IMR-90 (cell line): ENCODE results near the gene GOLGA6A. TPM values are rescaled to one million over a fixed set of nuclear protein-coding genes. Genes with fewer than 3 reads are reported as not detected.

ENCODE experiments used
- ATAC-seq: fragments of 200-7000 bp; cut with Tn5 transposase; 2 replicates; pipeline ENCODE4 v1.9.1; 2020; ENCODE audit warnings: low read depth, mild to moderate bottlenecking, moderate library complexity
- BruUV-seq: library from RNA; stranded (reverse); fragments of 400-500 nt; replicated peaks from 2 replicates; lab custom pipeline; 2021; lab: Mats Ljungman, UMichigan
- CTCF ChIA-PET: fragments of 300-600 bp; formaldehyde crosslinking; extraction: SDS; loops from one replicate; lab custom pipeline; 2021; ENCODE audit warnings: antibody characterized with exemption; lab: Yijun Ruan, JAX
- POLR2A ChIA-PET: fragments of 300-600 bp; sonication (Branson Sonifier 250); formaldehyde crosslinking; loops from one replicate; lab custom pipeline; 2022; ENCODE audit warnings: antibody characterized with exemption; ENCODE audit not compliant: unreplicated experiment; lab: Charles Lee
- DNase-seq: peaks from one replicate; pipeline ENCODE4 v3.0.0; 2013
- H2AFZ ChIP-seq: replicated peaks from 2 replicates; pipeline ENCODE3; 2013; ENCODE audit warnings: low read length, mild to moderate bottlenecking; ENCODE audit not compliant: poor library complexity
- H2AK5ac ChIP-seq: 2 replicates; pipeline ENCODE4 v1.6.1; 2013; ENCODE audit warnings: low read depth, low read length, inconsistent platforms
- H2AK9ac ChIP-seq: replicated peaks from 2 replicates; pipeline ENCODE3; 2013; ENCODE audit warnings: mild to moderate bottlenecking, low read depth, low read length, moderate library complexity; ENCODE audit not compliant: poor library complexity
- H2BK120ac ChIP-seq: 2 replicates; pipeline ENCODE4 v1.6.1; 2013; ENCODE audit warnings: low read depth, low read length, inconsistent platforms
- H2BK15ac ChIP-seq: 3 replicates; pipeline ENCODE4 v1.6.1; 2013; ENCODE audit warnings: low read depth, low read length, inconsistent platforms
- H2BK20ac ChIP-seq: 2 replicates; pipeline ENCODE4 v1.6.1; 2013; ENCODE audit warnings: low read depth, mild to moderate bottlenecking, inconsistent platforms, low read length, moderate library complexity
- H2BK5ac ChIP-seq: 2 replicates; pipeline ENCODE4 v1.6.1; 2013; ENCODE audit warnings: mild to moderate bottlenecking, low read depth, low read length, inconsistent platforms; ENCODE audit not compliant: poor library complexity, severe bottlenecking
- H3K14ac ChIP-seq: replicated peaks from 2 replicates; pipeline ENCODE4 v1.6.1; 2013; ENCODE audit warnings: low read depth, low read length, inconsistent platforms
- H3K18ac ChIP-seq: 2 replicates; pipeline ENCODE4 v1.6.1; 2013; ENCODE audit warnings: low read depth, low read length, control low read depth
- H3K23ac ChIP-seq: 2 replicates; pipeline ENCODE4 v1.6.1; 2013; ENCODE audit warnings: low read depth, low read length, inconsistent platforms
- H3K27ac ChIP-seq: 2 replicates; pipeline ENCODE4 v1.5.1; 2013; ENCODE audit warnings: mild to moderate bottlenecking, control low read depth, low read length; ENCODE audit not compliant: insufficient read depth
- H3K27me3 ChIP-seq: 2 replicates; pipeline ENCODE4 v1.6.1; 2013; ENCODE audit warnings: low read length; ENCODE audit not compliant: control insufficient read depth, insufficient read depth
- H3K36me3 ChIP-seq: 2 replicates; pipeline ENCODE4 v1.6.1; 2013; ENCODE audit warnings: low read length, mixed read lengths; ENCODE audit not compliant: control insufficient read depth, insufficient read depth
- H3K4ac ChIP-seq: 2 replicates; pipeline ENCODE4 v1.6.1; 2013; ENCODE audit warnings: low read depth, low read length, inconsistent platforms
- H3K4me1 ChIP-seq: 2 replicates; pipeline ENCODE4 v1.6.1; 2013; ENCODE audit warnings: low read length, mixed read lengths; ENCODE audit not compliant: control insufficient read depth, insufficient read depth
- H3K4me2 ChIP-seq: 2 replicates; pipeline ENCODE4 v1.6.1; 2013; ENCODE audit warnings: low read depth, mild to moderate bottlenecking, control low read depth, low read length, moderate library complexity
- H3K4me3 ChIP-seq: 2 replicates; pipeline ENCODE4 v1.5.1; 2013; ENCODE audit warnings: low read depth, mild to moderate bottlenecking, control low read depth, low read length, moderate library complexity; ENCODE audit not compliant: insufficient read depth
- H3K56ac ChIP-seq: 2 replicates; pipeline ENCODE4 v1.6.1; 2013; ENCODE audit warnings: low read length, inconsistent platforms; ENCODE audit not compliant: insufficient read depth; ENCODE audit errors: extremely low read depth
- H3K79me1 ChIP-seq, 2 experiments: 2 replicates each; pipeline ENCODE4 v1.6.1; 2013; ENCODE audit warnings: low read length in 2 of 2, inconsistent platforms in 1 of 2, low read depth in 1 of 2
- H3K9ac ChIP-seq: 2 replicates; pipeline ENCODE4 v1.6.1; 2013; ENCODE audit warnings: low read depth, low read length, control low read depth
- H3K9me1 ChIP-seq: 2 replicates; pipeline ENCODE4 v1.6.1; 2013; ENCODE audit warnings: low read length, inconsistent platforms; ENCODE audit not compliant: insufficient read depth
- H3K9me3 ChIP-seq: 2 replicates; pipeline ENCODE4 v1.6.1; 2013; ENCODE audit warnings: low read length; ENCODE audit not compliant: control insufficient read depth, insufficient read depth
- H4K20me1 ChIP-seq: 2 replicates; pipeline ENCODE4 v1.6.1; 2013; ENCODE audit warnings: low read length, inconsistent platforms; ENCODE audit not compliant: insufficient read depth
- H4K5ac ChIP-seq: 2 replicates; pipeline ENCODE4 v1.6.1; 2013; ENCODE audit warnings: mild to moderate bottlenecking, low read depth, low read length, control low read depth
- H4K8ac ChIP-seq, 2 experiments: 2 replicates each; pipeline ENCODE4 v1.6.1; 2013; ENCODE audit warnings: low read depth in 2 of 2, low read length in 2 of 2, control low read depth in 1 of 2, inconsistent platforms in 1 of 2
- H4K91ac ChIP-seq: 2 replicates; pipeline ENCODE4 v1.6.1; 2013; ENCODE audit warnings: low read depth, low read length, inconsistent platforms; ENCODE audit not compliant: insufficient read depth
- BHLHE40 ChIP-seq: fragments of 150-350 bp; IDR thresholded peaks from 2 replicates; pipeline ENCODE4 v1.6.1; 2016; ENCODE audit warnings: mild to moderate bottlenecking, low read depth, low read length
- CEBPB ChIP-seq: IDR thresholded peaks from 2 replicates; pipeline ENCODE4 v1.6.1; 2012; ENCODE audit warnings: low read depth, low read length, improper control_type of control experiment
- CHD1 ChIP-seq: IDR thresholded peaks from 2 replicates; pipeline ENCODE4 v1.6.1; 2012; ENCODE audit warnings: low read depth, low read length, improper control_type of control experiment
- CTCF ChIP-seq: conservative IDR thresholded peaks from 2 replicates; pipeline ENCODE4 v1.5.1; 2012; ENCODE audit warnings: mild to moderate bottlenecking, low read depth, low read length, improper control_type of control experiment
- FOS ChIP-seq: fragments of 150-350 bp; IDR thresholded peaks from 2 replicates; pipeline ENCODE4 v1.6.1; 2016; ENCODE audit warnings: low read depth, low read length
- MAFK ChIP-seq: IDR thresholded peaks from 2 replicates; pipeline ENCODE4 v1.6.1; 2012; ENCODE audit warnings: low read depth, low read length, improper control_type of control experiment
- MAZ ChIP-seq: IDR thresholded peaks from 2 replicates; pipeline ENCODE4 v1.6.1; 2012; ENCODE audit warnings: low read depth, mild to moderate bottlenecking, low read length, improper control_type of control experiment, moderate library complexity, borderline replicate concordance
- MXI1 ChIP-seq: IDR thresholded peaks from 2 replicates; pipeline ENCODE4 v1.6.1; 2012; ENCODE audit warnings: low read depth, mild to moderate bottlenecking, low read length, moderate library complexity, borderline replicate concordance
- NFE2L2 ChIP-seq: fragments of 150-350 bp; IDR thresholded peaks from 2 replicates; pipeline ENCODE4 v1.6.1; 2016; ENCODE audit warnings: low read depth, mild to moderate bottlenecking, low read length
- POLR2A ChIP-seq: IDR thresholded peaks from 2 replicates; pipeline ENCODE4 v1.6.1; 2012; ENCODE audit warnings: mild to moderate bottlenecking, low read depth, low read length
- RAD21 ChIP-seq: IDR thresholded peaks from 2 replicates; pipeline ENCODE4 v1.6.1; 2012; ENCODE audit warnings: low read length, improper control_type of control experiment
- RCOR1 ChIP-seq: IDR thresholded peaks from 2 replicates; pipeline ENCODE4 v1.6.1; 2012; ENCODE audit warnings: mild to moderate bottlenecking, low read length, improper control_type of control experiment; ENCODE audit not compliant: insufficient replicate concordance
- RFX5 ChIP-seq: IDR thresholded peaks from 2 replicates; pipeline ENCODE4 v1.8.0; 2012; ENCODE audit warnings: low read depth, mild to moderate bottlenecking, low read length, moderate library complexity
- SMC3 ChIP-seq: fragments of 150-350 bp; IDR thresholded peaks from 2 replicates; pipeline ENCODE4 v1.6.1; 2016; ENCODE audit warnings: low read depth, mild to moderate bottlenecking, antibody characterized with exemption, low read length, moderate library complexity
- USF2 ChIP-seq: fragments of 150-350 bp; IDR thresholded peaks from 2 replicates; pipeline ENCODE4 v1.6.1; 2017; ENCODE audit warnings: mild to moderate bottlenecking, antibody characterized with exemption, low read length, low read depth
- WGBS, 2 experiments: methylation state at CpG; one replicate each; pipeline versions ENCODE4 v1.1.5 to v1.1.7; 2013; ENCODE audit warnings: missing lambda C conversion rate in 2 of 2; ENCODE audit not compliant: insufficient read length in 1 of 2; ENCODE audit errors: extremely low coverage in 2 of 2; 5-methylcytosine and 5-hydroxymethylcytosine counted together
- dilution Hi-C: fragments of 300-500 bp; cut with HindIII; formaldehyde crosslinking; loops from one replicate; pipeline ENCODE4 v1.14.3; 2018; ENCODE audit warnings: low sequenced_read_pairs; ENCODE audit not compliant: unreplicated experiment
- in situ Hi-C: fragments of 300-500 bp; cut with MboI; formaldehyde crosslinking; loops from 3 replicates; pipeline ENCODE4 v1.14.3; 2019; ENCODE audit warnings: low sequenced_read_pairs, inconsistent platforms, mixed read lengths
- intact Hi-C: fragments of 100-400 bp; cut with micrococcal nuclease; formaldehyde crosslinking; loops from 2 replicates; pipeline ENCODE4 v1.10.0; 2022
- polyA plus RNA-seq, 3 experiments: library from polyadenylated mRNA; depleted of rRNA; stranded (reverse); fragments of >200 nt; gene quantifications; 2 replicates each; pipeline ENCODE4 v1.2.3, GENCODE V29; 2012; ENCODE audit warnings: low replicate concordance in 1 of 3
- total RNA-seq: library from RNA; depleted of rRNA; stranded (reverse); fragments of >200 nt; gene quantifications from 2 replicates; pipeline ENCODE4 v1.2.3, GENCODE V29; 2012
- TF ChIP-seq, protein P1 (sequence below): fragments of 150-350 bp; IDR thresholded peaks from 2 replicates; pipeline ENCODE4 v1.6.1; 2016; ENCODE audit warnings: low read depth, mild to moderate bottlenecking, low read length, moderate library complexity, borderline replicate concordance

GOLGA6A gene
- total and polyA plus RNA-seq, 2 of the 4 experiments (the other 2 are of a cell fraction) = not detected

- Histone ChIP-seq H2AK5ac (no peak overlapping the region), H3K4me3 (no peak overlapping the region), H4K8ac (no peak overlapping the region), H2BK120ac (no peak overlapping the region), H2AK9ac (no peak overlapping the region), H3K27ac (no peak overlapping the region), H3K14ac (no peak overlapping the region), H3K4me2 (no peak overlapping the region), H4K20me1 (no peaks in the 10 kb centered on the region), H2AFZ (no peak overlapping the region), H3K9me3 (no peaks in the 10 kb centered on the region), H3K36me3 (no peaks in the 10 kb centered on the region), H2BK20ac (no peak overlapping the region), H4K5ac (no peak overlapping the region), H3K9me1 (no peaks in the 10 kb centered on the region), H2BK5ac (no peak overlapping the region), H3K4ac (no peak overlapping the region), H3K27me3 (peaks cover 75% of the 10 kb centered on the region), H2BK15ac (no peak overlapping the region), H3K4me1 (no peaks in the 10 kb centered on the region; the same call in 1 of the 2 replicates), H4K91ac (no peak overlapping the region), H3K79me1 (no peaks in the 10 kb centered on the region), H3K9ac (no peak overlapping the region), H3K56ac (no peak overlapping the region), H3K23ac (no peak overlapping the region), H3K18ac (no peak overlapping the region)
- dilution Hi-C loops = no loop called here
- no peak for TF ChIP-seq USF2
- TF ChIP-seq RFX5 = no peak
- TF ChIP-seq CEBPB = no peak
- TF ChIP-seq CTCF = no peak
- TF ChIP-seq FOS = no peak
- TF ChIP-seq RAD21 = no peak
- no peak for TF ChIP-seq NFE2L2
- no peak for TF ChIP-seq RCOR1
- TF ChIP-seq CHD1 = no peak
- no peak for TF ChIP-seq BHLHE40
- no peak for TF ChIP-seq POLR2A
- no peak for TF ChIP-seq SMC3
- no peak for TF ChIP-seq MXI1
- no peak for TF ChIP-seq MAZ
- TF ChIP-seq, protein P1, sequence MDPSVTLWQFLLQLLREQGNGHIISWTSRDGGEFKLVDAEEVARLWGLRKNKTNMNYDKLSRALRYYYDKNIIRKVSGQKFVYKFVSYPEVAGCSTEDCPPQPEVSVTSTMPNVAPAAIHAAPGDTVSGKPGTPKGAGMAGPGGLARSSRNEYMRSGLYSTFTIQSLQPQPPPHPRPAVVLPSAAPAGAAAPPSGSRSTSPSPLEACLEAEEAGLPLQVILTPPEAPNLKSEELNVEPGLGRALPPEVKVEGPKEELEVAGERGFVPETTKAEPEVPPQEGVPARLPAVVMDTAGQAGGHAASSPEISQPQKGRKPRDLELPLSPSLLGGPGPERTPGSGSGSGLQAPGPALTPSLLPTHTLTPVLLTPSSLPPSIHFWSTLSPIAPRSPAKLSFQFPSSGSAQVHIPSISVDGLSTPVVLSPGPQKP = no peak
- no peak for TF ChIP-seq MAFK
- no CpG with 5 or more reads among the region's 4 CpGs for WGBS, 2 experiments
- DNase-seq (no peak), ATAC-seq (no peak)
- ChIA-PET POLR2A (no interaction called here), CTCF (interaction anchor here (1.2 to 1.3 kb wide), 2 partner anchors 150 to 185 kb away, joined by 4 to 6 read pairs; no protein-coding TSS in a partner anchor)
- intact Hi-C loops = no loop called here
- in situ Hi-C loops = loop anchor here (25.0 kb wide), 1 partner anchor 1486 kb away; no protein-coding TSS in a partner anchor
- BruUV-seq = no TSS peak
Observed at GRCh38 chr15:74123131-74123429, 40.7 kb upstream of the GOLGA6A start.
